ENCODE results near the gene LENG1.

Gene LENG1

DNA sequence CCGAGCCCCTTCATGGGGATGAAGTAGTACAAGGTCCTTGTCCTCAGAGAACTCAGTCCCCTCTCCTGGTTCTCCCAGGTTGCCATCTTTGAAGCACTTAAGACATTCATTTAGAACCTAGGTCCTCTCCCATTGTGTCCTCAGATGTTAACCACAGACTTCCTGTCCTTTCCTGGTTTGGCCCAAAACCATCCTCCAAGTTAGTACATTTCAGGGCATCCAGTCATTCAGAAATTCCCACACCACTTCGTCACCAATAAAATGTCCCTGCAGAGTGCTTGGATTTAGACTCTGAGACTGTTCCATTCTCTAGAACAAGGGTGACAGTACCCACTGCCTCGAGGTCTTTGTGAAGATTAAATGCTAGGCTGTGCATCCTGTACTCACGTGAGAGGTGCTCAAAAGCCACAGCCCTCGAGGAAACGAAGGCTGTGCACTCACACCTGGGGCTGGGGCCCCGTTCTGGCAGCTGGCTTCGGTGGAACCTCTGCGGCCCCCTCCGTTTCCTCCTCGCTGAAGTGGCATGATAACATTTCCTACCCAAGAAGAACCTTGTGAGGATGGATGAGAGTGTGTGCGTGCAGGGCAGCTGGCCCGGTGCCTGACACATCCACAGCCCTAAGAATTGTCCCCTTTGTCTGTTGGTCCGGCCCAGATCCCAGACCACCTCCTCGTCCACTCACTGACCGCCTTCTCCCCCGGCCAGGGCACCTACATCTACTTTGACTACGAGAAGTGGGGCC lies 4.7 kb downstream of the LENG1 start:
- no peak overlapping the region for H2AFZ ChIP-seq
- peaks cover 3% of the 10 kb centered on the region for H3K79me2 ChIP-seq
- H3K27ac ChIP-seq: no peak overlapping the region
- H3K4me3 ChIP-seq (ENCODE audit: low read depth, low read length): no peak overlapping the region
- H3K9ac ChIP-seq: no peak overlapping the region
- H3K27me3 ChIP-seq (ENCODE audit: control insufficient read depth, insufficient read depth, low read length): no peaks in the 10 kb centered on the region
- TF ChIP-seq, protein P1, sequence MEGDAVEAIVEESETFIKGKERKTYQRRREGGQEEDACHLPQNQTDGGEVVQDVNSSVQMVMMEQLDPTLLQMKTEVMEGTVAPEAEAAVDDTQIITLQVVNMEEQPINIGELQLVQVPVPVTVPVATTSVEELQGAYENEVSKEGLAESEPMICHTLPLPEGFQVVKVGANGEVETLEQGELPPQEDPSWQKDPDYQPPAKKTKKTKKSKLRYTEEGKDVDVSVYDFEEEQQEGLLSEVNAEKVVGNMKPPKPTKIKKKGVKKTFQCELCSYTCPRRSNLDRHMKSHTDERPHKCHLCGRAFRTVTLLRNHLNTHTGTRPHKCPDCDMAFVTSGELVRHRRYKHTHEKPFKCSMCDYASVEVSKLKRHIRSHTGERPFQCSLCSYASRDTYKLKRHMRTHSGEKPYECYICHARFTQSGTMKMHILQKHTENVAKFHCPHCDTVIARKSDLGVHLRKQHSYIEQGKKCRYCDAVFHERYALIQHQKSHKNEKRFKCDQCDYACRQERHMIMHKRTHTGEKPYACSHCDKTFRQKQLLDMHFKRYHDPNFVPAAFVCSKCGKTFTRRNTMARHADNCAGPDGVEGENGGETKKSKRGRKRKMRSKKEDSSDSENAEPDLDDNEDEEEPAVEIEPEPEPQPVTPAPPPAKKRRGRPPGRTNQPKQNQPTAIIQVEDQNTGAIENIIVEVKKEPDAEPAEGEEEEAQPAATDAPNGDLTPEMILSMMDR (IDR thresholded peaks at IDR 0.05): no peak
- no peak overlapping the region for H3K4me2 ChIP-seq (ENCODE audit: low read length)
- no peaks in the 10 kb centered on the region for H3K36me3 ChIP-seq (ENCODE audit: control insufficient read depth, insufficient read depth, low read length)
- peaks cover 5% of the 10 kb centered on the region for H3K4me1 ChIP-seq
- H3K9me3 ChIP-seq (ENCODE audit: control insufficient read depth, low read length): no peaks in the 10 kb centered on the region

DNA sequence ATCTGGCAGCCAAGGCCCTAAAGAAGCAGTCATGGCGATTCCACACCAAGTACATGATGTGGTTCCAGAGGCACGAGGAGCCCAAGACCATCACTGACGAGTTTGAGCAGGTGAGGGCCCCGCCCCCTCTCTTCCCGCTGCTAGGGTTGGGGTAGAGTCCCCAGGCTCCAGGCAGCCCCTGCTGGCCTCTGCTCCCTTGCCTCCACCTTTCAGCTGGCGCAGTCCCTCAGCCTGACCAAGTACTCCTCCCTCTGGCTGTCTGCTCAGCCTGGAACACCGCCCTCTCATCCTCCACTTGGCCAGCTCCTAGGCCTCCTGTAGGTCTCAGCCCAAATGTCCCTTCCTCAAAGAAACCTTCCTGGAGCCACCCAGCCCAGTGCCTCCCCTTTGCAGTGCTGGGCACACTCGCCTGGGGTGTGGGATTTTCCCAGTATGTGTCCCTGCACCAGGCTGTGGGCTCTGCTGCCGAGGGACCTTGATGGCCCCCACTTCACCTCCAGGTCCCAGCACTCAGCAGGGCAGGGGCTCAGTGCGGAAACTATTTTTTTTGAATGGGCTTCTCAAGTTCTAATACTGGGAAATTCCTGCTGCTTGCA lies 5.7 kb downstream of the LENG1 start:
- no peak overlapping the region for H3K27ac ChIP-seq
- H3K4me1 ChIP-seq: peaks cover 5% of the 10 kb centered on the region
- H3K79me2 ChIP-seq: peaks cover 3% of the 10 kb centered on the region
- no peak overlapping the region for H3K9ac ChIP-seq
- no peak overlapping the region for H2AFZ ChIP-seq
- H3K4me2 ChIP-seq (ENCODE audit: low read length): no peak overlapping the region
- no peaks in the 10 kb centered on the region for H3K9me3 ChIP-seq (ENCODE audit: control insufficient read depth, low read length)
- TF ChIP-seq, protein P1 (IDR thresholded peaks at IDR 0.05): no peak
- no peaks in the 10 kb centered on the region for H3K27me3 ChIP-seq (ENCODE audit: control insufficient read depth, insufficient read depth, low read length)
- H3K4me3 ChIP-seq (ENCODE audit: low read depth, low read length): no peak overlapping the region
- H3K36me3 ChIP-seq (ENCODE audit: control insufficient read depth, insufficient read depth, low read length): no peaks in the 10 kb centered on the region

DNA sequence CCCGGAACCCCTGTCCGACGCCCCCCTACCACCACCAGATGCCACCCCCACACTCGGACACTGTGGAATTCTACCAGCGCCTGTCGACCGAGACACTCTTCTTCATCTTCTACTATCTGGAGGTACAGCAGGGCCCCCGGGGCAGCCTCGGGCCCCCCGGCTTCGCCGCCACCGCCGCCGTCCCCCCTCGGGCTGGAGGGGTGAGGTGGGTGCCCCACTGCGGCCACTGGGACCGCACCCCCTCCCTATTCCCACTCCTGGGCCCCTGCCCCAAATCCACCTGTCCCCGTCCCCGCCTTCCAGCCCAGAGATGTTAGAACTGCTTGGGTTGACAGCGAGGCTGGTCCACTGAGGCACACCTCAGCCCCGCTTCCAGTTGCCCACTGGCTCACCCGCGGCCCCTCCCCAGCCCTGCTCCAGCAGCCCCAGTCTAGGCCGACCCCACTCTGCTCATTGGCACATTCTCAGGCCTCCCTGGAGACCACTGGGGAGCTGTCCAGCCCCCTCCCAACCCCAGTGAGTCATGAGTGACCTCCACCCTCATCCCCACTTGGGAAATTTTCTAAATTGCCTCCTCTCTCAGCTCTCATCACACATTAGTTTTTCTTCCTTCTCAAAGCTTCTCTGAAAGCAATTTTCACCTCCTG lies 6.5 kb downstream of the LENG1 start:
- no peaks in the 10 kb centered on the region for H3K4me1 ChIP-seq
- no peaks in the 10 kb centered on the region for H3K36me3 ChIP-seq (ENCODE audit: control insufficient read depth, insufficient read depth, low read length)
- H3K9ac ChIP-seq: no peak overlapping the region
- no peak overlapping the region for H3K4me2 ChIP-seq (ENCODE audit: low read length)
- H3K27ac ChIP-seq: no peak overlapping the region
- H3K79me2 ChIP-seq: peaks cover under 1% of the 10 kb centered on the region
- no peaks in the 10 kb centered on the region for H3K9me3 ChIP-seq (ENCODE audit: control insufficient read depth, low read length)
- no peaks in the 10 kb centered on the region for H3K27me3 ChIP-seq (ENCODE audit: control insufficient read depth, insufficient read depth, low read length)
- no peak overlapping the region for H2AFZ ChIP-seq
- no peak overlapping the region for H3K4me3 ChIP-seq (ENCODE audit: low read depth, low read length)
- TF ChIP-seq, protein P1 (IDR thresholded peaks at IDR 0.05): no peak

DNA sequence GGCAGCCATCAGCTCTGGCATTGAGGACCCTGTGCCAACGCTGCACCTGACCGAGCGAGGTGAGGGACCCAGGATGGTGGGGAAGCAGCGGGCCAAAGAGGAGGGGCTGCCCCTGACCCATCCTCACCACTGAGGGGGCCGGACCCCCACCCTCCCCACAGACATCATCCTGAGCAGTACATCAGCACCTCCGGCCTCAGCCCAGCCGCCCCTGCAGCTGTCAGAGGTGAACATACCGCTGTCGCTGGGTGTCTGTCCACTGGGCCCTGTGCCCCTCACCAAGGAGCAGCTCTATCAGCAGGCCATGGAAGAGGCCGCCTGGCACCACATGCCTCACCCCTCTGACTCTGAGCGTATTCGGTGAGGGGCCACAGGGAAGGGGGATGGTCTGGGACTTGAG lies 7.3 kb downstream of the LENG1 start:
- TF ChIP-seq, protein P1 (IDR thresholded peaks at IDR 0.05): no peak
- Histone ChIP-seq H3K4me1 (no peaks in the 10 kb centered on the region), H3K27me3 (ENCODE audit: control insufficient read depth, insufficient read depth, low read length) (no peaks in the 10 kb centered on the region), H3K4me2 (ENCODE audit: low read length) (no peak overlapping the region), H3K9me3 (ENCODE audit: control insufficient read depth, low read length) (no peaks in the 10 kb centered on the region), H3K79me2 (no peaks in the 10 kb centered on the region), H3K4me3 (ENCODE audit: low read depth, low read length) (no peak overlapping the region), H3K27ac (no peak overlapping the region), H3K9ac (no peak overlapping the region), H3K36me3 (ENCODE audit: control insufficient read depth, insufficient read depth, low read length) (no peaks in the 10 kb centered on the region), H2AFZ (no peak overlapping the region)
